Measurements from ENCODE around the gene PSMC3. TPM values are rescaled to one million over a fixed set of nuclear protein-coding genes. Genes with fewer than 3 reads are reported as not detected.

Gene PSMC3
- polyA plus RNA-seq, 3 donors, result 44.1 to 97.4 (median 89.5) TPM

DNA sequence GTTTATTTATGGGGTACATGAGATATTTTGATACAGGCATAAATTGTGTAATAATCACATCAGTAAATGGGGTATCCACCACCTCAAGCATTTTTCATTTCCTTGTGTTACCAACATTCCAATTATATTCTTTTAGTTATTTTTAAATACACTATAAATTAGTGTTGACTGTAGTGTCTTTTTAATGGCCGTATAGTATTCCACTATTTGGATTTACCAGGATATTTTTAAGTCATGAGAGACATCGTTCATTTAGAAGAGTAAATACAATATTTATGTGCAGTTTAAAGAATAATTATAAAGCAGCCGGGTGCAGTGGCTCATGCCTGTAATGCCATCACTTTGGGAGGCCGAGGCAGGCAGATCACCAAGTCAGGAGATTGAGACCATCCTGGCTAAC, 41.7 kb downstream of the PSMC3 start:
- no peaks in the 10 kb centered on the region for H3K27me3 ChIP-seq (ENCODE audit: control insufficient read depth in 2 of 2, insufficient read depth in 2 of 2, low read length in 2 of 2)
- H3K27ac ChIP-seq (ENCODE audit: low read depth in 1 of 2, low read length in 2 of 2), result no peak overlapping the region
- 100% methylated on average over 2 of the region's 4 CpGs for WGBS (ENCODE audit: insufficient coverage)
- peaks cover 36 to 67% of the 10 kb centered on the region in 2 donors for H3K36me3 Mint-ChIP-seq
- TF ChIP-seq, protein P1, sequence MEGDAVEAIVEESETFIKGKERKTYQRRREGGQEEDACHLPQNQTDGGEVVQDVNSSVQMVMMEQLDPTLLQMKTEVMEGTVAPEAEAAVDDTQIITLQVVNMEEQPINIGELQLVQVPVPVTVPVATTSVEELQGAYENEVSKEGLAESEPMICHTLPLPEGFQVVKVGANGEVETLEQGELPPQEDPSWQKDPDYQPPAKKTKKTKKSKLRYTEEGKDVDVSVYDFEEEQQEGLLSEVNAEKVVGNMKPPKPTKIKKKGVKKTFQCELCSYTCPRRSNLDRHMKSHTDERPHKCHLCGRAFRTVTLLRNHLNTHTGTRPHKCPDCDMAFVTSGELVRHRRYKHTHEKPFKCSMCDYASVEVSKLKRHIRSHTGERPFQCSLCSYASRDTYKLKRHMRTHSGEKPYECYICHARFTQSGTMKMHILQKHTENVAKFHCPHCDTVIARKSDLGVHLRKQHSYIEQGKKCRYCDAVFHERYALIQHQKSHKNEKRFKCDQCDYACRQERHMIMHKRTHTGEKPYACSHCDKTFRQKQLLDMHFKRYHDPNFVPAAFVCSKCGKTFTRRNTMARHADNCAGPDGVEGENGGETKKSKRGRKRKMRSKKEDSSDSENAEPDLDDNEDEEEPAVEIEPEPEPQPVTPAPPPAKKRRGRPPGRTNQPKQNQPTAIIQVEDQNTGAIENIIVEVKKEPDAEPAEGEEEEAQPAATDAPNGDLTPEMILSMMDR (IDR thresholded peaks at IDR 0.05), result no peak
- no peak overlapping the region for H3K4me3 Mint-ChIP-seq
- no peaks in the 10 kb centered on the region for H4K20me1 ChIP-seq (ENCODE audit: insufficient read depth, low read length)
- H3K4me1 Mint-ChIP-seq, result peaks cover 51% of the 10 kb centered on the region
- peaks cover 78% of the 10 kb centered on the region for H3K79me2 ChIP-seq (ENCODE audit: insufficient read depth, low read length)
- no peaks in the 10 kb centered on the region for H3K9me3 ChIP-seq (replicated peaks in 1 of 2; ENCODE audit: control insufficient read depth in 1 of 2, insufficient read depth in 1 of 2, low read length in 2 of 2)
- peaks cover 49 to 73% of the 10 kb centered on the region in 2 donors for H3K4me1 ChIP-seq (ENCODE audit: control insufficient read depth in 1 of 2, insufficient read depth in 2 of 2, low read length in 2 of 2)
- no peak overlapping the region for H3K4me3 ChIP-seq (replicated peaks in 1 of 3; ENCODE audit: low read depth in 2 of 3, low read length in 3 of 3)
- no peak overlapping the region for H3K4me2 ChIP-seq (replicated peaks; ENCODE audit: extremely low read depth, low read length, poor library complexity, severe bottlenecking)
- H3K36me3 ChIP-seq (replicated peaks in 1 of 2; ENCODE audit: control insufficient read depth in 1 of 2, insufficient read depth in 2 of 2, low read length in 2 of 2), result peaks cover 28 to 30% of the 10 kb centered on the region in 2 donors
- H3K27me3 Mint-ChIP-seq (ENCODE audit: low read depth in 3 of 3), result peaks cover 0 to 3% (median 0%) of the 10 kb centered on the region in 3 donors
- H3K9ac ChIP-seq (ENCODE audit: insufficient read depth, low read length, poor library complexity, severe bottlenecking), result no peak overlapping the region
- no peak for DNase-seq
- peak overlapping the region in 2 of 7 donors; percentile 36 to 66 for H3K27ac Mint-ChIP-seq
- intact Hi-C loops (cut with micrococcal nuclease), result no loop called here
- H2AFZ ChIP-seq (ENCODE audit: insufficient read depth, low read depth, low read length, poor library complexity, severe bottlenecking), result no peak overlapping the region
- peaks cover 0 to 1% (median 0%) of the 10 kb centered on the region in 7 donors for H3K9me3 Mint-ChIP-seq

DNA sequence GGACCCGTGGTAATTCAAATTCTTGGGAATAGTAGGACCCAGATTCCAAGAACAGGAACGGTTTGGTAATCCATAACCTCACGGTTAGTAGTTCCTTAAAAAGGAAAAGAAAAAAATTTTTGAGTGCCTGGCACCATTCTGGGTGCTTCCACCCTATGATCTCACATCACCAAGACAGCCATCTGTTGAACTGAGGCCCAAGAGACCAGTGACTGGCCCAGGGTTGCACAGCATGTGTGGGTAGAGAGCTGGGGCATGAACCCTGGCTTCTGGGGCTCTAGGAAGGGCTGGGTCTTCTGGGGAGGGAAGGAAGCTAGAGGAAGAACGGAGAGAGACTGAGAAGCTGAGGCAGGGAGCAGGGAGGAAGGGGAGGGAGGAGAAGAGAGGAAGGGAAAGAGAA, 43.2 kb downstream of the PSMC3 start:
- peak overlapping the region in 1 of 3 experiments; percentile 34 for H3K4me3 ChIP-seq (replicated peaks in 1 of 3; ENCODE audit: low read depth in 2 of 3, low read length in 3 of 3)
- TF ChIP-seq, protein P1 (IDR thresholded peaks at IDR 0.05), result no peak
- H4K20me1 ChIP-seq (ENCODE audit: insufficient read depth, low read length), result no peaks in the 10 kb centered on the region
- no peaks in the 10 kb centered on the region for H3K9me3 ChIP-seq (replicated peaks in 1 of 2; ENCODE audit: control insufficient read depth in 1 of 2, insufficient read depth in 1 of 2, low read length in 2 of 2)
- no peaks in the 10 kb centered on the region for H3K27me3 ChIP-seq (ENCODE audit: control insufficient read depth in 2 of 2, insufficient read depth in 2 of 2, low read length in 2 of 2)
- peak overlapping the region; percentile 21 for H3K4me2 ChIP-seq (replicated peaks; ENCODE audit: extremely low read depth, low read length, poor library complexity, severe bottlenecking)
- H3K4me3 Mint-ChIP-seq, result peak overlapping the region; percentile 47 to 56
- peak in 1 of 3 donors; percentile 34 for DNase-seq
- H3K27ac ChIP-seq (ENCODE audit: low read depth in 1 of 2, low read length in 2 of 2), result peak overlapping the region; percentile 52 to 77
- peaks cover 22 to 28% of the 10 kb centered on the region in 2 donors for H3K36me3 ChIP-seq (replicated peaks in 1 of 2; ENCODE audit: control insufficient read depth in 1 of 2, insufficient read depth in 2 of 2, low read length in 2 of 2)
- peaks cover 80% of the 10 kb centered on the region for H3K79me2 ChIP-seq (ENCODE audit: insufficient read depth, low read length)
- H2AFZ ChIP-seq (ENCODE audit: insufficient read depth, low read depth, low read length, poor library complexity, severe bottlenecking), result no peak overlapping the region
- peaks cover 30 to 54% of the 10 kb centered on the region in 2 donors for H3K36me3 Mint-ChIP-seq
- 0% methylated on average over 1 of the region's 4 CpGs for WGBS (ENCODE audit: insufficient coverage)
- H3K27me3 Mint-ChIP-seq (ENCODE audit: low read depth in 3 of 3), result no peaks in the 10 kb centered on the region
- H3K9ac ChIP-seq (ENCODE audit: insufficient read depth, low read length, poor library complexity, severe bottlenecking), result no peak overlapping the region
- peak overlapping the region; percentile 80 to 95 (median 90) for H3K27ac Mint-ChIP-seq
- H3K4me1 Mint-ChIP-seq, result peaks cover 37% of the 10 kb centered on the region
- intact Hi-C loops (cut with micrococcal nuclease), result no loop called here
- H3K9me3 Mint-ChIP-seq, result peaks cover 0 to 1% (median 0%) of the 10 kb centered on the region in 7 donors
- peaks cover 46 to 70% of the 10 kb centered on the region in 2 donors for H3K4me1 ChIP-seq (ENCODE audit: control insufficient read depth in 1 of 2, insufficient read depth in 2 of 2, low read length in 2 of 2)
